Erythroblast (primary cell): ENCODE measurements around the gene TLE7.

Source experiments
- GATA1 ChIP-seq: IDR thresholded peaks from 2 replicates; pipeline ENCODE4 v1.6.1; 2011; ENCODE audit warnings: low read depth, mild to moderate bottlenecking, control low read depth, low read length, moderate library complexity
- POLR2A ChIP-seq: IDR thresholded peaks from 2 replicates; pipeline ENCODE4 v1.6.1; 2011; ENCODE audit warnings: mild to moderate bottlenecking, low read length

GRCh38 chr16:71412270-71413160 is 29.3 kb downstream of the TLE7 start:
- TF ChIP-seq POLR2A (no peak), GATA1 (no peak)
